Retinal pigment epithelial cell (primary cell): ENCODE measurements around the gene CHI3L1.

ENCODE experiments used
- DNase-seq: peaks from one replicate; pipeline ENCODE4 v3.0.0-alpha.2; 2010; ENCODE audit warnings: low read depth
- H3K4me3 ChIP-seq: 2 replicates; pipeline ENCODE4 v1.5.1; 2011; ENCODE audit warnings: mild to moderate bottlenecking, low read length, control low read depth, moderate library complexity
- CTCF ChIP-seq: conservative IDR thresholded peaks from 2 replicates; pipeline ENCODE4 v1.5.1; 2011; ENCODE audit warnings: low read depth, low read length, control low read depth, inconsistent platforms

CHI3L1 gene

GRCh38 chr1:203199816-203200571 lies 13.5 kb upstream of the CHI3L1 start:
- no peak for TF ChIP-seq CTCF
- no peak overlapping the region for H3K4me3 ChIP-seq
- no peak for DNase-seq

GRCh38 chr1:203199481-203199815 lies 12.9 kb upstream of the CHI3L1 start:
- DNase-seq, result no peak
- no peak for TF ChIP-seq CTCF
- no peak overlapping the region for H3K4me3 ChIP-seq

- TF ChIP-seq CTCF, result no peak
- DNase-seq, result no peak
These were observed 12.5 kb upstream of the CHI3L1 start for GRCh38 chr1:203199002-203199401.

GRCh38 chr1:203197625-203198024 lies 11.1 kb upstream of the CHI3L1 start:
- DNase-seq, result peak; percentile 91
- TF ChIP-seq CTCF, result no peak
- H3K4me3 ChIP-seq, result no peak overlapping the region

More at GRCh38 chr1:203199002-203199401, 12.5 kb upstream of the CHI3L1 start:
- H3K4me3 ChIP-seq, result no peak overlapping the region

GRCh38 chr1:203196371-203196770 lies 9.9 kb upstream of the CHI3L1 start:
- no peak for DNase-seq
- no peak overlapping the region for H3K4me3 ChIP-seq
- peak; percentile 23 for TF ChIP-seq CTCF

GRCh38 chr1:203190949-203191348 lies 4.4 kb upstream of the CHI3L1 start:
- TF ChIP-seq CTCF, result no peak
- no peak for DNase-seq
- no peak overlapping the region for H3K4me3 ChIP-seq

- no peak overlapping the region for H3K4me3 ChIP-seq
- TF ChIP-seq CTCF, result no peak
- DNase-seq, result no peak
These were observed 3.4 kb upstream of the CHI3L1 start for GRCh38 chr1:203189951-203190352.
